CD4-positive, alpha-beta T cell treated with Interleukin-12 subunit alpha and Interleukin-12 subunit beta, for 1 hour (primary cell): ENCODE data around the gene HHEX.

Source experiments
- DNase-seq: peaks from one replicate; pipeline ENCODE4 v3.0.0-alpha.2; 2020

Gene HHEX

GRCh38 chr10:92693534-92693893 lies 3.8 kb downstream of the HHEX start:
- DNase-seq: no peak

- no peak for DNase-seq
These were observed 6.2 kb downstream of the HHEX start for GRCh38 chr10:92695679-92696605.

- DNase-seq: no peak
These were observed 7.0 kb downstream of the HHEX start for GRCh38 chr10:92696606-92697383.

- DNase-seq: no peak
These were observed 8.1 kb downstream of the HHEX start for GRCh38 chr10:92697663-92698511.

GRCh38 chr10:92699193-92699517 lies 9.4 kb downstream of the HHEX start:
- DNase-seq: no peak

- peak; percentile 16 for DNase-seq
These were observed 10.0 kb downstream of the HHEX start for GRCh38 chr10:92699518-92700381.

GRCh38 chr10:92702301-92702916 lies 12.7 kb downstream of the HHEX start:
- no peak for DNase-seq

- DNase-seq: no peak
These were observed 22.5 kb downstream of the HHEX start for GRCh38 chr10:92712016-92712889.

- DNase-seq: no peak
These were observed 24.5 kb downstream of the HHEX start for GRCh38 chr10:92714152-92714845.

- DNase-seq: no peak
These were observed 25.1 kb downstream of the HHEX start for GRCh38 chr10:92714872-92715271.

- DNase-seq: no peak
These were observed 30.5 kb downstream of the HHEX start for GRCh38 chr10:92719991-92720830.

- DNase-seq: no peak
These were observed 31.0 kb downstream of the HHEX start for GRCh38 chr10:92720831-92721165.

- DNase-seq: no peak
These were observed 32.6 kb downstream of the HHEX start for GRCh38 chr10:92722349-92722748.

GRCh38 chr10:92727141-92727540 lies 37.4 kb downstream of the HHEX start:
- DNase-seq: no peak

GRCh38 chr10:92727550-92727949 lies 37.8 kb downstream of the HHEX start:
- no peak for DNase-seq

GRCh38 chr10:92729886-92730285 lies 40.1 kb downstream of the HHEX start:
- no peak for DNase-seq

- no peak for DNase-seq
These were observed 43.2 kb downstream of the HHEX start for GRCh38 chr10:92732958-92733357.

GRCh38 chr10:92734301-92734700 lies 44.5 kb downstream of the HHEX start:
- no peak for DNase-seq

- no peak for DNase-seq
These were observed 46.2 kb downstream of the HHEX start for GRCh38 chr10:92735938-92736337.
